ENCODE measurements around the gene CTTNBP2. TPM values are rescaled to one million over a fixed set of nuclear protein-coding genes. Genes with fewer than 3 reads are reported as not detected.

CTTNBP2 gene
- total and polyA plus RNA-seq, 5 donors from 2014 or later: not detected

DNA sequence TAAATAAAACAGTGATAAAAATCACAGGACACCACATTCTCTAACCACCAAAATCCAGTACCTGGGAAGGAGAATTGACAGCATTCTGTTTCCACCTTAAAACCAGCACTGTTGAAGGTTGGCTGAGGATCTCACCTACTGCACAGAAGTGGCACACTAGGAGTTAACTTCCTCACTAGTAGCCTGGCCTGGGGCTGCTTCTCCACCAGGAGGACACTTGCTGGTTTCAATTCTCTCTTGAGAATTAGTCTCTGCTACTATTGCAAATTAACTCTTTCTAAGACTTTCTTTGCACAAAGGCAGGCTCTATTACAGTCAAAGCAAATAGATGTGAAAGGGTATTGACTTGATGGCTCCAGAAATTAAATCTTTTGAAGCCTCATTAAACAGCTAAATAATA, 2.3 kb upstream of the CTTNBP2 start:
- Histone ChIP-seq H3K4me3 (ENCODE audit: low read depth, low read length) (no peak overlapping the region), H3K27me3 (ENCODE audit: control insufficient read depth, insufficient read depth, low read length) (peaks cover 12% of the 10 kb centered on the region), H3K4me1 (ENCODE audit: control insufficient read depth, insufficient read depth, low read length, poor library complexity, severe bottlenecking) (peaks cover 4% of the 10 kb centered on the region), H3K36me3 (ENCODE audit: control insufficient read depth, insufficient read depth, low read length) (no peaks in the 10 kb centered on the region), H3K27ac (ENCODE audit: insufficient read depth, low read length, poor library complexity, severe bottlenecking) (no peak overlapping the region), H3K9me3 (ENCODE audit: control insufficient read depth in 2 of 2, low read length in 2 of 2) (no peaks in the 10 kb centered on the region)
- Mint-ChIP-seq H3K36me3 (no peaks in the 10 kb centered on the region), H3K9me3 (peaks cover 0 to 7% (median 0%) of the 10 kb centered on the region in 7 donors), H3K27ac (no peak overlapping the region), H3K27me3 (peaks cover 54% of the 10 kb centered on the region), H3K4me3 (no peak overlapping the region), H3K4me1 (peaks cover 0 to 11% (median 0%) of the 10 kb centered on the region in 4 donors)
- ATAC-seq (ENCODE audit: low read depth in 2 of 2) (no peak), DNase-seq (no peak)

DNA sequence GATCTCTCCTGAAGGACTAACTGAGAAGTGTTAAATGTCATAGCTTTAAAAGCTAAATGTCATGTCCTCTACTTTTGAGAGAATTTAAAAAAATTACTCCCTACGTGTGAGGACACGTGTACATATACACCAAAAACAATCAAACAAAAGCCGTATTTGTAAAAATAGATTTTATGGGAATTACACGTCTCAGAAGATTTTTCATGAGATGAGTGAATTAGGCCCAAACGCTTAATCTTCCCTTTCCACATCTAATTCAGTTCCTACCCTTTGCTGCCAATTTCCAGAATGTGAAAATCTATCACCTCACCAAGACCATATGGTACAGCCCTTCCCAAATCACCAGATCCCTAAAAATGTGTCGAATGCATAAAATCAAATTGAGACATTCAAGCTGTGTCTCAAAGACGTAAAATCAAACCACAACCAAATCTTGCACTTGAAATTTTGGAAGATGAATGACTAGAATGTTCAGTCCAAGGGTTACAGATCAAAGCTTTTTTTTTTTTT, 1.0 kb upstream of the CTTNBP2 start:
- no peak for ATAC-seq (ENCODE audit: low read depth in 2 of 2)
- Histone ChIP-seq H3K27ac (ENCODE audit: insufficient read depth, low read length, poor library complexity, severe bottlenecking) (no peak overlapping the region), H3K4me1 (ENCODE audit: control insufficient read depth, insufficient read depth, low read length, poor library complexity, severe bottlenecking) (peaks cover 4% of the 10 kb centered on the region), H3K4me3 (ENCODE audit: low read depth, low read length) (no peak overlapping the region), H3K27me3 (ENCODE audit: control insufficient read depth, insufficient read depth, low read length) (peaks cover 12% of the 10 kb centered on the region), H3K9me3 (ENCODE audit: control insufficient read depth in 2 of 2, low read length in 2 of 2) (no peaks in the 10 kb centered on the region), H3K36me3 (ENCODE audit: control insufficient read depth, insufficient read depth, low read length) (no peaks in the 10 kb centered on the region)
- peaks cover 54% of the 10 kb centered on the region for H3K27me3 Mint-ChIP-seq
- peaks cover 0 to 11% (median 0%) of the 10 kb centered on the region in 4 donors for H3K4me1 Mint-ChIP-seq
- DNase-seq: no peak
- no peak overlapping the region for H3K27ac Mint-ChIP-seq
- peak overlapping the region in 1 of 4 donors; percentile 39 for H3K4me3 Mint-ChIP-seq
- H3K9me3 Mint-ChIP-seq: peaks cover 0 to 7% (median 0%) of the 10 kb centered on the region in 7 donors
- no peaks in the 10 kb centered on the region for H3K36me3 Mint-ChIP-seq

DNA sequence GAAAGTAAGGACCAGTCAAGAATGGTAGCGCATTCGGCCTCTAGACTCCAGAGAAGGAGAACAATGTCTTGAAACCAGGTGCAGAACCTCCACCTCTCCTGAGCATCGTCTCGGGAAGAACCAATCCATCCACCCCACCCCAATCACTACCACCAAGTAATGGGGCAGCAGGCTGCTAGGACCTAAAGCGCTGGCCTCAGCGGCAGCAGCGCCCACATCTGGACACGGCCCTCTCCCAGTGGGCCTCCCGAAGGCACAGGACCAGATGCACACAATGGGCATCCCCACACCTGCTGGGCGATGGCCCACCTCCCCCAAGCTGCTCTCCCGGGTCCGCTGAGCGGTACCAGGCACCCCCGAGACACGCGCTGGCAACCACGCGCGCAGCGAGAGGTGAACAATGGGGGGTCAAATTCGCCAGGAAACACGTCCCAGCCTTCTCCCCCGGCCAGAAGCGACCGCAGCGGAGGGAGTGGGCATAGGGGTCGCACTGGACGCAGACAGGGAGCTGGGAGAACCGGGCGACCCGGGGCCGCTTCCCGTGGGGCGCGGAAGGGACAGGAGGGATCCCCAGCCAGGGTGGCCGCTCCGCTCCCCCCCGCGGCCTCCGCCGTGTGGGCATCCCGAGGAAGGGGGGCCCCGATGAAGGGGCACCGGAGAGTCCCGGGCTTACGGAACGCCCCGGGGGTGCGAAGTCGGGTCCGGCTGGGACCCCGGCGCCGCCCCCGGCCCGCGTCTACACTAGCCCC, 506 bp downstream of the CTTNBP2 start:
- Mint-ChIP-seq H3K9me3 (peaks cover 0 to 7% (median 0%) of the 10 kb centered on the region in 7 donors), H3K27me3 (peaks cover 54% of the 10 kb centered on the region), H3K4me1 (peaks cover 0 to 11% (median 0%) of the 10 kb centered on the region in 4 donors), H3K27ac (no peak overlapping the region), H3K36me3 (no peaks in the 10 kb centered on the region), H3K4me3 (no peak overlapping the region)
- no peak overlapping the region for H3K4me3 ChIP-seq (ENCODE audit: low read depth, low read length)
- peaks cover 4% of the 10 kb centered on the region for H3K4me1 ChIP-seq (ENCODE audit: control insufficient read depth, insufficient read depth, low read length, poor library complexity, severe bottlenecking)
- no peak for ATAC-seq (ENCODE audit: low read depth in 2 of 2)
- no peaks in the 10 kb centered on the region for H3K36me3 ChIP-seq (ENCODE audit: control insufficient read depth, insufficient read depth, low read length)
- H3K27me3 ChIP-seq (ENCODE audit: control insufficient read depth, insufficient read depth, low read length): peaks cover 12% of the 10 kb centered on the region
- no peak overlapping the region for H3K27ac ChIP-seq (ENCODE audit: insufficient read depth, low read length, poor library complexity, severe bottlenecking)
- DNase-seq: no peak
- H3K9me3 ChIP-seq (ENCODE audit: control insufficient read depth in 2 of 2, low read length in 2 of 2): no peaks in the 10 kb centered on the region

- no peak for ATAC-seq (ENCODE audit: low read depth in 2 of 2)
- H3K27me3 Mint-ChIP-seq: peaks cover 51% of the 10 kb centered on the region
Measured at GRCh38 chr7:117871778-117872538, 1.3 kb downstream of the CTTNBP2 start.

DNA sequence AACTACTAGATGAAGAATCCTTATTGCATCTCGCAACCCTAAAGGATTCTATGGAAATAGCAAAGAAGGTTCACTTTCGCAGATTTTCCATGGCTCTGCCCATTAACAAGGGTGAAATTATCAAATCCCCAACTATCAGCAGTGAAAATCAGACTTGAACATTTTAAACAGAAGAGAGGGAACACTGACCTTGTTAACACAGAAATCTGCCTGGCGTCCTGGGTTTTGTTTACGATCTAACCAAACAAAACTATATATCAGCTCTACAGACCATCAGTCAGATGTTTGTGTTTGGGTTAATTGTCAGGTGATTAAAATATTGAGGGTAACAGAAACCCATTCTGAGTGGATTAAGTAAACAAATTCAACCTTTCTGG, 1.9 kb downstream of the CTTNBP2 start:
- H3K36me3 ChIP-seq (ENCODE audit: control insufficient read depth, insufficient read depth, low read length): no peaks in the 10 kb centered on the region
- peaks cover 4% of the 10 kb centered on the region for H3K4me1 ChIP-seq (ENCODE audit: control insufficient read depth, insufficient read depth, low read length, poor library complexity, severe bottlenecking)
- H3K9me3 ChIP-seq (ENCODE audit: control insufficient read depth in 2 of 2, low read length in 2 of 2): no peaks in the 10 kb centered on the region
- Mint-ChIP-seq H3K27ac (no peak overlapping the region), H3K4me3 (no peak overlapping the region), H3K27me3 (peaks cover 46% of the 10 kb centered on the region), H3K9me3 (peaks cover 0 to 7% (median 0%) of the 10 kb centered on the region in 7 donors), H3K36me3 (no peaks in the 10 kb centered on the region), H3K4me1 (peaks cover 0 to 11% (median 0%) of the 10 kb centered on the region in 4 donors)
- DNase-seq (no peak), ATAC-seq (ENCODE audit: low read depth in 2 of 2) (no peak)
- H3K4me3 ChIP-seq (ENCODE audit: low read depth, low read length): no peak overlapping the region
- no peak overlapping the region for H3K27ac ChIP-seq (ENCODE audit: insufficient read depth, low read length, poor library complexity, severe bottlenecking)
- peaks cover 12% of the 10 kb centered on the region for H3K27me3 ChIP-seq (ENCODE audit: control insufficient read depth, insufficient read depth, low read length)

More at GRCh38 chr7:117871778-117872538, 1.3 kb downstream of the CTTNBP2 start:
- Mint-ChIP-seq H3K27ac (no peak overlapping the region), H3K4me1 (peaks cover 0 to 11% (median 0%) of the 10 kb centered on the region in 4 donors), H3K9me3 (peaks cover 0 to 7% (median 0%) of the 10 kb centered on the region in 7 donors), H3K36me3 (no peaks in the 10 kb centered on the region), H3K4me3 (no peak overlapping the region)
- no peak overlapping the region for H3K4me3 ChIP-seq (ENCODE audit: low read depth, low read length)
- H3K9me3 ChIP-seq (ENCODE audit: control insufficient read depth in 2 of 2, low read length in 2 of 2): no peaks in the 10 kb centered on the region
- H3K27me3 ChIP-seq (ENCODE audit: control insufficient read depth, insufficient read depth, low read length): peaks cover 12% of the 10 kb centered on the region
- H3K36me3 ChIP-seq (ENCODE audit: control insufficient read depth, insufficient read depth, low read length): no peaks in the 10 kb centered on the region
- no peak for DNase-seq
- H3K27ac ChIP-seq (ENCODE audit: insufficient read depth, low read length, poor library complexity, severe bottlenecking): no peak overlapping the region
- peaks cover 4% of the 10 kb centered on the region for H3K4me1 ChIP-seq (ENCODE audit: control insufficient read depth, insufficient read depth, low read length, poor library complexity, severe bottlenecking)

- H3K36me3 ChIP-seq (ENCODE audit: control insufficient read depth, insufficient read depth, low read length): no peaks in the 10 kb centered on the region
- H3K27ac ChIP-seq (ENCODE audit: insufficient read depth, low read length, poor library complexity, severe bottlenecking): no peak overlapping the region
- Mint-ChIP-seq H3K27me3 (peaks cover 38% of the 10 kb centered on the region), H3K4me3 (no peak overlapping the region), H3K36me3 (no peaks in the 10 kb centered on the region), H3K4me1 (peaks cover 0 to 11% (median 0%) of the 10 kb centered on the region in 4 donors), H3K27ac (no peak overlapping the region), H3K9me3 (peaks cover 0 to 7% (median 0%) of the 10 kb centered on the region in 7 donors)
- H3K4me1 ChIP-seq (ENCODE audit: control insufficient read depth, insufficient read depth, low read length, poor library complexity, severe bottlenecking): peaks cover 4% of the 10 kb centered on the region
- no peak for DNase-seq
- H3K4me3 ChIP-seq (ENCODE audit: low read depth, low read length): no peak overlapping the region
- ATAC-seq (ENCODE audit: low read depth in 2 of 2): no peak
- peaks cover 12% of the 10 kb centered on the region for H3K27me3 ChIP-seq (ENCODE audit: control insufficient read depth, insufficient read depth, low read length)
- H3K9me3 ChIP-seq (ENCODE audit: control insufficient read depth in 2 of 2, low read length in 2 of 2): no peaks in the 10 kb centered on the region
Measured at GRCh38 chr7:117870448-117871130, 2.7 kb downstream of the CTTNBP2 start.

DNA sequence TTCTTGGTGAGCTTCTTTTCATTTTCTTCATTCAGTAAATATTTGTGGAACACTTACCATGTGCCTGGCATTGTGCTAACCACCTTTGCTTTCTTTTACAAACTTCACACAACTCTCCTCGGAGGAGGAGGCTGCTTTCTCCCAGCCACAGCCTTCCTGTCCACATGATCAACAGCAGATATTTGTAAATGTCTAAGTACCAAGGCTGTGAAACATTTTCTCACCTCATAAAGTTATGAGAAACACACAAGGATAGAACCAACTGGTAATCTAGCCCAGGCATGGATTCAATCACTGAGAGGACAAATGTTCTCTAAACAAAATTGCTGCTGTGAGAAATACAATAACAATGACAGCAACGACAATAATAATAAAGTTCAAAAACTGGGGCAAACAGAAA, 3.9 kb downstream of the CTTNBP2 start:
- H3K36me3 ChIP-seq (ENCODE audit: control insufficient read depth, insufficient read depth, low read length): no peaks in the 10 kb centered on the region
- H3K4me3 Mint-ChIP-seq: no peak overlapping the region
- H3K36me3 Mint-ChIP-seq: no peaks in the 10 kb centered on the region
- H3K4me1 ChIP-seq (ENCODE audit: control insufficient read depth, insufficient read depth, low read length, poor library complexity, severe bottlenecking): peaks cover 4% of the 10 kb centered on the region
- no peak overlapping the region for H3K27ac ChIP-seq (ENCODE audit: insufficient read depth, low read length, poor library complexity, severe bottlenecking)
- H3K9me3 ChIP-seq (ENCODE audit: control insufficient read depth in 2 of 2, low read length in 2 of 2): no peaks in the 10 kb centered on the region
- H3K9me3 Mint-ChIP-seq: peaks cover 0 to 7% (median 0%) of the 10 kb centered on the region in 7 donors
- ATAC-seq (ENCODE audit: low read depth in 2 of 2) (no peak), DNase-seq (no peak)
- peaks cover 29% of the 10 kb centered on the region for H3K27me3 Mint-ChIP-seq
- no peak overlapping the region for H3K4me3 ChIP-seq (ENCODE audit: low read depth, low read length)
- H3K27me3 ChIP-seq (ENCODE audit: control insufficient read depth, insufficient read depth, low read length): peaks cover 8% of the 10 kb centered on the region
- no peak overlapping the region for H3K27ac Mint-ChIP-seq
- H3K4me1 Mint-ChIP-seq: peaks cover 0 to 11% (median 0%) of the 10 kb centered on the region in 4 donors

Measured in CD4-positive, CD25-positive, alpha-beta regulatory T cell (primary cell).